Middle frontal gyrus (tissue), 1 donor: ENCODE results near the gene UBTD1.
"Not testable (repeated sequence)": the region's sequence is repeated elsewhere in the genome, so short reads cannot be mapped to it uniquely, and the experiment has no call there.

ENCODE experiments used
- DNase-seq: peaks from one replicate; pipeline ENCODE4 v3.0.0-alpha.2; 2015; ENCODE audit warnings: low spot score; ENCODE audit errors: extremely low spot score

Gene UBTD1

GRCh38 chr10:97498841-97499560 is at the start of gene UBTD1:
TSS of gene UBTD1 (plus strand) at chr10:97498924. CDS start at chr10:97499204, 280 bp downstream.
- DNase-seq, result no peak

GRCh38 chr10:97450828-97451227 is 47.9 kb upstream of the UBTD1 start:
- no peak for DNase-seq

GRCh38 chr10:97451605-97452004 is 47.1 kb upstream of the UBTD1 start:
- DNase-seq, result no peak

GRCh38 chr10:97452352-97452751 is 46.4 kb upstream of the UBTD1 start:
- no peak for DNase-seq

GRCh38 chr10:97454330-97455036 is 44.2 kb upstream of the UBTD1 start:
- no peak for DNase-seq

- no peak for DNase-seq
Observed at GRCh38 chr10:97456034-97456685, 42.6 kb upstream of the UBTD1 start.

GRCh38 chr10:97456686-97457065 is 42.0 kb upstream of the UBTD1 start:
- DNase-seq, result no peak

GRCh38 chr10:97459111-97459510 is 39.6 kb upstream of the UBTD1 start:
- DNase-seq, result no peak

- DNase-seq, result no peak
Observed at GRCh38 chr10:97459933-97460332, 38.8 kb upstream of the UBTD1 start.

- no peak for DNase-seq
Observed at GRCh38 chr10:97462309-97462708, 36.4 kb upstream of the UBTD1 start.

- no peak for DNase-seq
Observed at GRCh38 chr10:97463363-97464132, 35.2 kb upstream of the UBTD1 start.

- DNase-seq, result no peak
Observed at GRCh38 chr10:97464226-97464625, 34.5 kb upstream of the UBTD1 start.

GRCh38 chr10:97465982-97466381 is 32.7 kb upstream of the UBTD1 start:
- DNase-seq, result no peak

- DNase-seq, result no peak
Observed at GRCh38 chr10:97466755-97467154, 32.0 kb upstream of the UBTD1 start.

GRCh38 chr10:97468162-97468561 is 30.6 kb upstream of the UBTD1 start:
- no peak for DNase-seq

- not testable (repeated sequence) for DNase-seq
Observed at GRCh38 chr10:97468781-97469180, 29.9 kb upstream of the UBTD1 start.

- no peak for DNase-seq
Observed at GRCh38 chr10:97474918-97475317, 23.8 kb upstream of the UBTD1 start.

- no peak for DNase-seq
Observed at GRCh38 chr10:97475936-97476594, 22.7 kb upstream of the UBTD1 start.

GRCh38 chr10:97479410-97479809 is 19.3 kb upstream of the UBTD1 start:
- DNase-seq, result not testable (repeated sequence)

- DNase-seq, result no peak
Observed at GRCh38 chr10:97479939-97480338, 18.8 kb upstream of the UBTD1 start.

- DNase-seq, result no peak
Observed at GRCh38 chr10:97481071-97481470, 17.7 kb upstream of the UBTD1 start.
